Transverse colon (tissue), 4 donors: ENCODE measurements around the gene CBX5.
"Not testable (repeated sequence)": the region's sequence is repeated elsewhere in the genome, so short reads cannot be mapped to it uniquely, and the experiment has no call there.

Source experiments
- EP300 ChIP-seq: sonication (generic); formaldehyde crosslinking; IDR thresholded peaks from one replicate; pipeline ENCODE4 v1.6.1; 2017; ENCODE audit warnings: antibody characterized with exemption, low read depth
- POLR2A ChIP-seq: fragments of 450-650 bp; IDR thresholded peaks from one replicate; pipeline ENCODE4 v1.6.1; 2016; ENCODE audit warnings: antibody characterized with exemption, mild to moderate bottlenecking, moderate library complexity
- POLR2AphosphoS5 ChIP-seq, 3 donors: sonication (generic); formaldehyde crosslinking; IDR thresholded peaks; one replicate each; pipeline ENCODE4 v1.6.1; 2016; ENCODE audit warnings: antibody characterized with exemption in 3 of 3
- TF ChIP-seq, protein P1 (sequence below), 5 experiments: fragments of 200-600 bp in 3 of 5; fragments of 450-650 bp in 2 of 5; sonication (generic) in 3 of 5; IDR thresholded peaks; 1 replicate in 2 of 5; 2 replicates in 3 of 5; pipeline ENCODE4 v1.5.1; 2016 to 2017; ENCODE audit warnings: antibody characterized with exemption in 5 of 5, inconsistent platforms in 3 of 5, mild to moderate bottlenecking in 2 of 5, moderate library complexity in 1 of 5

DNA sequence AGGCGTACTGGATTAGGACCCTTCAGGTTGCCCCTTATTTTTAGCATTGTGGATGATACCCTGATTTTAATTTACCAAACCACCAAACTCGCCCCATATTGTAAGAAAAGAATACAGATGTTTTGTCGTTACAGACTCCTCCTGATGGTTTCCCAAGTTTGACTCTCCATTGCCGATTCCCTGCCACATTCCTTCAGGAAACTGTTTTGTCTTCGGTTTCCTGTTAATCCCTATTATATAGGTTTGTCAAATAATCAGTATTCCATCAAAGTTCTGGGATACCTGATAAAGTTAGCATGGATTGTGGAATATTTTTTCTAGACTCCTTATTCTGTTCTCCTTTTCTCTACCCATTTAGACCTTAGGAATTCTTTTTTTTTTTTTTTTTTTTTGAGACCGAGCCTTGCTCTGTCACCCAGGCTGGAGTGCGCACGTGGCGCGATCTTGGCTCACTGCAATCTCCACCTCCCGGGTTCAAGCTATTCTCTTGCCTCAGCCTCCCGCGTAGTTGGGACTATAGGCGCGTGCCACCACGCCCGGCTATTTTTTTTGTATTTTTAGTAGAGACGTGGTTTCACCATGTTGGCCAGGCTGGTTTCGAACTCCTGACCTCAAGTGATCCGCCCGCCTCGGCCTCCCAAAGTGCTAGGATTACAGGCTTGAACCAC, 45.7 kb upstream of the CBX5 start:
- TF ChIP-seq, protein P1, sequence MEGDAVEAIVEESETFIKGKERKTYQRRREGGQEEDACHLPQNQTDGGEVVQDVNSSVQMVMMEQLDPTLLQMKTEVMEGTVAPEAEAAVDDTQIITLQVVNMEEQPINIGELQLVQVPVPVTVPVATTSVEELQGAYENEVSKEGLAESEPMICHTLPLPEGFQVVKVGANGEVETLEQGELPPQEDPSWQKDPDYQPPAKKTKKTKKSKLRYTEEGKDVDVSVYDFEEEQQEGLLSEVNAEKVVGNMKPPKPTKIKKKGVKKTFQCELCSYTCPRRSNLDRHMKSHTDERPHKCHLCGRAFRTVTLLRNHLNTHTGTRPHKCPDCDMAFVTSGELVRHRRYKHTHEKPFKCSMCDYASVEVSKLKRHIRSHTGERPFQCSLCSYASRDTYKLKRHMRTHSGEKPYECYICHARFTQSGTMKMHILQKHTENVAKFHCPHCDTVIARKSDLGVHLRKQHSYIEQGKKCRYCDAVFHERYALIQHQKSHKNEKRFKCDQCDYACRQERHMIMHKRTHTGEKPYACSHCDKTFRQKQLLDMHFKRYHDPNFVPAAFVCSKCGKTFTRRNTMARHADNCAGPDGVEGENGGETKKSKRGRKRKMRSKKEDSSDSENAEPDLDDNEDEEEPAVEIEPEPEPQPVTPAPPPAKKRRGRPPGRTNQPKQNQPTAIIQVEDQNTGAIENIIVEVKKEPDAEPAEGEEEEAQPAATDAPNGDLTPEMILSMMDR (IDR thresholded peaks at IDR 0.05): peak in 1 of 5 experiments; percentile 11
- TF ChIP-seq POLR2A; EP300; POLR2AphosphoS5 (IDR thresholded peaks at IDR 0.05): not testable (repeated sequence)
